ENCODE results near the gene CYP4F11. TPM values are rescaled to one million over a fixed set of nuclear protein-coding genes. Genes with fewer than 3 reads are reported as not detected.
"Not testable (repeated sequence)": the region's sequence is repeated elsewhere in the genome, so short reads cannot be mapped to it uniquely, and the experiment has no call there.

CYP4F11 gene
- total RNA-seq, 5 donors from 2014 or later (not counting 1 experiment from before 2014, with no cell fraction given), result 0.15 to 0.16 TPM; not detected in 3

DNA sequence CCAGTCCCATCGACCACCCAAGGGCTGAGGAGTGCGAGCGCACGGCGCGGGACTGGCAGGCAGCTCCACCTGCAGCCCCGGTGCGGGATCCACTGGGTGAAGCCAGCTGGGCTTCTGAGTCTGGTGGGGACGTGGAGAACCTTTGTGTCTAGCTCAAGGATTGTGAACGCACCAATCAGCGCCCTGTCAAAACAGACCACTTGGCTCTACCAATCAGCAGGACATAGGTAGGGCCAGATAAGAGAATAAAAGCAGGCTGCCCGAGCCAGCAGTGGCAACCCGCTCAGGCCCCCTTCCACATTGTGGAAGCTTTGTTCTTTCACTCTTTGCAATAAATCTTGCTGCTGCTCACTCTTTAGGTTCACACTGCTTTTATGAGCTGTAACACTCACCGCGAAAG is 34.3 kb downstream of the CYP4F11 start:
- peaks cover 9 to 12% (median 11%) of the 10 kb centered on the region in 3 donors for H3K4me1 Mint-ChIP-seq
- peaks cover 0 to 17% (median 0%) of the 10 kb centered on the region in 3 donors for H3K9me3 Mint-ChIP-seq
- H3K36me3 Mint-ChIP-seq; CTCF ChIA-PET; POLR2A ChIA-PET; H3K4me3 ChIP-seq (ENCODE audit: control insufficient read depth in 1 of 2, extremely low read depth in 1 of 2, low read length in 1 of 2); DNase-seq; H3K9me3 ChIP-seq; ATAC-seq (replicated peaks in 1 of 4); H3K4me1 ChIP-seq (ENCODE audit: control insufficient read depth in 1 of 2, extremely low read depth in 1 of 2, insufficient read depth in 2 of 2, low read length in 2 of 2); H3K27ac ChIP-seq (ENCODE audit: low read length); H3K36me3 ChIP-seq (ENCODE audit: control insufficient read depth in 2 of 2, extremely low read depth in 1 of 2, insufficient read depth in 1 of 2, low read length in 1 of 2); H3K27ac Mint-ChIP-seq: not testable (repeated sequence)
- H3K27me3 ChIP-seq (replicated peaks in 1 of 2; ENCODE audit: control insufficient read depth in 2 of 2, extremely low read depth in 1 of 2, insufficient read depth in 2 of 2, low read length in 1 of 2), result peaks cover 0 to 34% of the 10 kb centered on the region in 2 experiments
- H3K4me3 Mint-ChIP-seq, result peak overlapping the region; percentile 53 to 78 (median 75)
- WGBS (ENCODE audit: insufficient coverage), result no CpG with 5 or more reads among the region's 15 CpGs
- peaks cover 25 to 46% of the 10 kb centered on the region in 2 donors for H3K27me3 Mint-ChIP-seq

DNA sequence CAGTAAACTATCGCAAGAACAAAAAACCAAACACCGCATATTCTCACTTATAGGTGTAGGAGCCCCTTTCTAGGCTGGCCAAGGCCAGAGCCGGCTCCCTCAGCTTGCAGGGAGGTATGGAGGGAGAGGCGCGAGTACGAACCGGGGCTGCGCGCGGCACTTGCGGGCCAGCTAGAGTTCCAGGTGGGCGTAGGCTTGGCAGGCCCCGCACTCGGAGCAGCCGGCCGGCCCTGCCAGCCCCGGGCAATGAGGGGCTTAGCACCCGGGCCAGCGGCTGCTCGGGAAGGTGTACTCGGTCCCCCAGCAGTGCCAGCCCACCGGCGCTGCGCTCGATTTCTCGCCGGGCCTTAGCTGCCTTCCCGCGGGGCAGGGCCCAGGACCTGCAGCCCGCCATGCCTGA is 34.8 kb downstream of the CYP4F11 start:
- Mint-ChIP-seq H3K27me3 (peaks cover 24 to 45% of the 10 kb centered on the region in 2 donors), H3K4me3 (peak overlapping the region in 2 of 3 donors; percentile 9 to 78), H3K4me1 (peaks cover 9 to 12% (median 11%) of the 10 kb centered on the region in 3 donors), H3K9me3 (peaks cover 0 to 12% (median 0%) of the 10 kb centered on the region in 3 donors)
- POLR2A ChIA-PET; H3K36me3 Mint-ChIP-seq; H3K9me3 ChIP-seq; H3K27ac ChIP-seq (ENCODE audit: low read length); H3K4me1 ChIP-seq (ENCODE audit: control insufficient read depth in 1 of 2, extremely low read depth in 1 of 2, insufficient read depth in 2 of 2, low read length in 2 of 2); DNase-seq; H3K4me3 ChIP-seq (ENCODE audit: control insufficient read depth in 1 of 2, extremely low read depth in 1 of 2, low read length in 1 of 2); H3K27ac Mint-ChIP-seq; CTCF ChIA-PET; H3K36me3 ChIP-seq (ENCODE audit: control insufficient read depth in 2 of 2, extremely low read depth in 1 of 2, insufficient read depth in 1 of 2, low read length in 1 of 2); ATAC-seq (replicated peaks in 1 of 4): not testable (repeated sequence)
- H3K27me3 ChIP-seq (replicated peaks in 1 of 2; ENCODE audit: control insufficient read depth in 2 of 2, extremely low read depth in 1 of 2, insufficient read depth in 2 of 2, low read length in 1 of 2), result peaks cover 0 to 39% of the 10 kb centered on the region in 2 experiments
- 21% methylated on average over 17 of the region's 30 CpGs for WGBS (ENCODE audit: insufficient coverage)

- Histone ChIP-seq H3K4me3 (ENCODE audit: control insufficient read depth in 1 of 2, extremely low read depth in 1 of 2, low read length in 1 of 2) (no peak within 1 kb of the TSS), H3K27ac (ENCODE audit: low read length) (no peak within 1 kb of the TSS), H3K27me3 (replicated peaks in 1 of 2; ENCODE audit: control insufficient read depth in 2 of 2, extremely low read depth in 1 of 2, insufficient read depth in 2 of 2, low read length in 1 of 2) (peaks cover 0 to 41% of the 10 kb centered on the region in 2 experiments), H3K36me3 (ENCODE audit: control insufficient read depth in 2 of 2, extremely low read depth in 1 of 2, insufficient read depth in 1 of 2, low read length in 1 of 2) (no peaks in the 10 kb centered on the region), H3K9me3 (no peaks in the 10 kb centered on the region), H3K4me1 (ENCODE audit: control insufficient read depth in 1 of 2, extremely low read depth in 1 of 2, insufficient read depth in 2 of 2, low read length in 2 of 2) (peaks cover 0 to 2% of the 10 kb centered on the region in 2 experiments)
- Mint-ChIP-seq H3K27me3 (peaks cover 24 to 43% of the 10 kb centered on the region in 2 donors), H3K9me3 (no peaks in the 10 kb centered on the region), H3K27ac (no peak within 1 kb of the TSS), H3K36me3 (no peaks in the 10 kb centered on the region), H3K4me3 (no peak within 1 kb of the TSS), H3K4me1 (peaks cover 9 to 12% (median 11%) of the 10 kb centered on the region in 3 donors)
- no peak for ATAC-seq (replicated peaks in 1 of 4)
- DNase-seq, result no peak
- POLR2A ChIA-PET, result no interaction called here
- CTCF ChIA-PET, result interaction anchor here in 1 of 2 donors (0.6 to 0.7 kb wide), 2 partner anchors 174 to 615 kb away, joined by 3 to 5 read pairs; no protein-coding TSS in a partner anchor
- 71% methylated on average over 2 of the region's 3 CpGs for WGBS (ENCODE audit: insufficient coverage)
Observed at GRCh38 chr19:15897738-15898276, 36.5 kb downstream of the CYP4F11 start, which contains the start of gene CYP4F2. TSS of gene CYP4F2 (minus strand) at chr19:15898074. CDS start at chr19:15897611, 463 bp downstream.

- Mint-ChIP-seq H3K27me3 (peaks cover 24 to 43% of the 10 kb centered on the region in 2 donors), H3K4me3 (no peak overlapping the region), H3K9me3 (no peaks in the 10 kb centered on the region), H3K36me3 (no peaks in the 10 kb centered on the region), H3K4me1 (peaks cover 9 to 12% (median 11%) of the 10 kb centered on the region in 3 donors), H3K27ac (no peak overlapping the region)
- CTCF ChIA-PET, result no interaction called here
- no peak overlapping the region for H3K27ac ChIP-seq (ENCODE audit: low read length)
- ATAC-seq (replicated peaks in 1 of 4), result no peak
- DNase-seq, result no peak
- no peak overlapping the region for H3K4me3 ChIP-seq (ENCODE audit: control insufficient read depth in 1 of 2, extremely low read depth in 1 of 2, low read length in 1 of 2)
- no peaks in the 10 kb centered on the region for H3K36me3 ChIP-seq (ENCODE audit: control insufficient read depth in 2 of 2, extremely low read depth in 1 of 2, insufficient read depth in 1 of 2, low read length in 1 of 2)
- peaks cover 0 to 38% of the 10 kb centered on the region in 2 experiments for H3K27me3 ChIP-seq (replicated peaks in 1 of 2; ENCODE audit: control insufficient read depth in 2 of 2, extremely low read depth in 1 of 2, insufficient read depth in 2 of 2, low read length in 1 of 2)
- no peaks in the 10 kb centered on the region for H3K9me3 ChIP-seq
- POLR2A ChIA-PET, result no interaction called here
- peaks cover 0 to 2% of the 10 kb centered on the region in 2 experiments for H3K4me1 ChIP-seq (ENCODE audit: control insufficient read depth in 1 of 2, extremely low read depth in 1 of 2, insufficient read depth in 2 of 2, low read length in 2 of 2)
- WGBS (ENCODE audit: insufficient coverage), result 89% methylated on average over 15 of the region's 16 CpGs
Observed at GRCh38 chr19:15897026-15897737, 37.1 kb downstream of the CYP4F11 start.

DNA sequence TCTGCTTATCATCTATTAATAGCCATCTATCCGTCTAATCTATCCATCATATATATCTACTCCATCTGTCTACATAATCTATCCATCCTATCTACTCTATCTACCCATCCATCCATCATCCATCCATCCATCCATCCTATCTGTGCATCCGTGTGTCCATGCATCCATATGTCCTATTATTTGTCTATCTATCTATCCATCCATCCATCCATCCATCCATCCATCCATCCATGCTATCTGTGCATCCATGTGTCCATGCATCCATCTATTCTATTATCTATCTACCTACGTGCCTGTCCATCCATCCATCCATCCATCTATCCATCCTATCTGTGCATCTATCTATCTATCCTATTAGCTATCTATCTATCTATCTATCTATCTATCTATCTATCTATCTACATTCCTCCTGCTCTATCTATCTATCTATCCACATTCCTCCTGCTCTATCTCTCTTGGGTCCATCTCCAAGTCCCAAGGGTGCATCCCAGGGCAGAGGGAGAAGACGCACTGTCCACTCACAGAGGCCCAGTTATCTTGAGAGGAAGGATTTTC is 38.4 kb downstream of the CYP4F11 start:
- DNase-seq (no peak), ATAC-seq (replicated peaks in 1 of 4) (no peak)
- peaks cover 9 to 12% (median 10%) of the 10 kb centered on the region in 3 donors for H3K4me1 Mint-ChIP-seq
- no peaks in the 10 kb centered on the region for H3K36me3 Mint-ChIP-seq
- ChIA-PET POLR2A (no interaction called here), CTCF (no interaction called here)
- H3K4me1 ChIP-seq (ENCODE audit: control insufficient read depth in 1 of 2, extremely low read depth in 1 of 2, insufficient read depth in 2 of 2, low read length in 2 of 2), result peaks cover 0 to 2% of the 10 kb centered on the region in 2 experiments
- no peaks in the 10 kb centered on the region for H3K9me3 ChIP-seq
- H3K27ac Mint-ChIP-seq, result no peak overlapping the region
- no peaks in the 10 kb centered on the region for H3K9me3 Mint-ChIP-seq
- H3K27ac ChIP-seq (ENCODE audit: low read length), result no peak overlapping the region
- H3K4me3 ChIP-seq (ENCODE audit: control insufficient read depth in 1 of 2, extremely low read depth in 1 of 2, low read length in 1 of 2), result no peak overlapping the region
- peaks cover 0 to 33% of the 10 kb centered on the region in 2 experiments for H3K27me3 ChIP-seq (replicated peaks in 1 of 2; ENCODE audit: control insufficient read depth in 2 of 2, extremely low read depth in 1 of 2, insufficient read depth in 2 of 2, low read length in 1 of 2)
- H3K36me3 ChIP-seq (ENCODE audit: control insufficient read depth in 2 of 2, extremely low read depth in 1 of 2, insufficient read depth in 1 of 2, low read length in 1 of 2), result no peaks in the 10 kb centered on the region
- H3K27me3 Mint-ChIP-seq, result peaks cover 23 to 35% of the 10 kb centered on the region in 2 donors
- 82% methylated on average over 3 of the region's 4 CpGs for WGBS (ENCODE audit: insufficient coverage)
- H3K4me3 Mint-ChIP-seq, result no peak overlapping the region

- Mint-ChIP-seq H3K36me3 (no peaks in the 10 kb centered on the region), H3K4me1 (peaks cover 0 to under 1% (median under 1%) of the 10 kb centered on the region in 3 donors), H3K9me3 (no peaks in the 10 kb centered on the region), H3K27ac (no peak overlapping the region), H3K4me3 (no peak overlapping the region), H3K27me3 (peaks cover 17 to 26% of the 10 kb centered on the region in 2 donors)
- CTCF ChIA-PET, result no interaction called here
- WGBS (ENCODE audit: insufficient coverage), result 69% methylated on average over 2 of the region's 2 CpGs
- DNase-seq, result no peak
- Histone ChIP-seq H3K27me3 (replicated peaks in 1 of 2; ENCODE audit: control insufficient read depth in 2 of 2, extremely low read depth in 1 of 2, insufficient read depth in 2 of 2, low read length in 1 of 2) (peaks cover 0 to 32% of the 10 kb centered on the region in 2 experiments), H3K4me1 (ENCODE audit: control insufficient read depth in 1 of 2, extremely low read depth in 1 of 2, insufficient read depth in 2 of 2, low read length in 2 of 2) (no peaks in the 10 kb centered on the region), H3K36me3 (ENCODE audit: control insufficient read depth in 2 of 2, extremely low read depth in 1 of 2, insufficient read depth in 1 of 2, low read length in 1 of 2) (no peaks in the 10 kb centered on the region), H3K4me3 (ENCODE audit: control insufficient read depth in 1 of 2, extremely low read depth in 1 of 2, low read length in 1 of 2) (no peak overlapping the region), H3K27ac (ENCODE audit: low read length) (no peak overlapping the region), H3K9me3 (no peaks in the 10 kb centered on the region)
- POLR2A ChIA-PET, result no interaction called here
- ATAC-seq (replicated peaks in 1 of 4), result no peak
Observed at GRCh38 chr19:15894359-15894758, 40.0 kb downstream of the CYP4F11 start.

Data from T-cell (primary cell).